Smooth muscle cell (in vitro differentiated cells): Measurements from ENCODE around the gene IMMT. TPM values are rescaled to one million over a fixed set of nuclear protein-coding genes. Genes with fewer than 3 reads are reported as not detected.
A peak's percentile ranks its signal among the peaks of the same experiment; 100 is the strongest.

Source experiments
- DNase-seq: peaks from one replicate; lab custom pipeline; 2025; ENCODE audit not compliant: unreplicated experiment; lab: John Stamatoyannopoulos, UW
- H2AFZ ChIP-seq: fragments of 200-600 bp; sonication (generic); 2 replicates; pipeline ENCODE4 v1.6.0; 2016; ENCODE audit warnings: antibody characterized with exemption, low read depth, mild to moderate bottlenecking
- H3F3A ChIP-seq: fragments of 200-600 bp; sonication (generic); 2 replicates; pipeline ENCODE4 v1.6.0; 2017; ENCODE audit warnings: antibody characterized with exemption, low read depth
- H3K27ac ChIP-seq: fragments of 200-600 bp; sonication (generic); 2 replicates; pipeline ENCODE4 v1.5.1; 2016; ENCODE audit warnings: low read depth, mild to moderate bottlenecking
- H3K27me3 ChIP-seq: fragments of 200-600 bp; sonication (generic); 2 replicates; pipeline ENCODE4 v1.6.1; 2016; ENCODE audit warnings: low read depth, mild to moderate bottlenecking
- H3K36me3 ChIP-seq: fragments of 200-600 bp; sonication (generic); 2 replicates; pipeline ENCODE4 v1.5.1; 2016; ENCODE audit warnings: low read depth
- H3K4me1 ChIP-seq: fragments of 200-600 bp; sonication (generic); 2 replicates; pipeline ENCODE4 v1.5.1; 2016; ENCODE audit warnings: low read depth
- H3K4me2 ChIP-seq: fragments of 200-600 bp; sonication (generic); 2 replicates; pipeline ENCODE4 v1.6.0; 2016; ENCODE audit warnings: mild to moderate bottlenecking
- H3K4me3 ChIP-seq: fragments of 200-600 bp; sonication (generic); 2 replicates; pipeline ENCODE4 v1.5.1; 2016; ENCODE audit warnings: mild to moderate bottlenecking
- H3K79me2 ChIP-seq: fragments of 200-600 bp; sonication (generic); 2 replicates; pipeline ENCODE4 v1.6.0; 2016; ENCODE audit warnings: low read depth, mild to moderate bottlenecking
- H3K9ac ChIP-seq: fragments of 200-600 bp; sonication (generic); 2 replicates; pipeline ENCODE4 v1.6.0; 2016; ENCODE audit warnings: low read depth
- H3K9me3 ChIP-seq: fragments of 200-600 bp; sonication (generic); replicated peaks from 2 replicates; pipeline ENCODE4 v1.5.1; 2016; ENCODE audit warnings: low read depth
- H4K20me1 ChIP-seq: fragments of 200-600 bp; sonication (generic); 2 replicates; pipeline ENCODE4 v1.6.0; 2016; ENCODE audit warnings: low read depth
- CTCF ChIP-seq: fragments of 200-600 bp; sonication (generic); IDR thresholded peaks from 2 replicates; pipeline ENCODE4 v1.5.1; 2017; ENCODE audit warnings: borderline replicate concordance, mild to moderate bottlenecking, antibody characterized with exemption; ENCODE audit not compliant: insufficient read depth, poor library complexity, severe bottlenecking
- WGBS: methylation state at CpG from one replicate; pipeline ENCODE4 v1.1.7; 2016; ENCODE audit warnings: low lambda C conversion rate; 5-methylcytosine and 5-hydroxymethylcytosine counted together
- polyA plus RNA-seq: library from polyadenylated mRNA; unstranded; fragments of >200 nt; fragmentation: Nextera tagmentation; extraction: Ambion mirVana; gene quantifications from 2 replicates; pipeline ENCODE4 v1.2.1, GENCODE V29; 2016
- total RNA-seq: library from RNA; depleted of rRNA; stranded (reverse); fragments of >200 nt; gene quantifications from 2 replicates; pipeline ENCODE4 v1.2.3, GENCODE V29; 2014

The IMMT gene
- total and polyA plus RNA-seq, 2 experiments from 2014 or later: 71.1 to 74.5 TPM

- Histone ChIP-seq H3K4me2 (no peak overlapping the region), H3K4me3 (no peak overlapping the region), H3K9ac (no peak overlapping the region), H3K27me3 (no peaks in the 10 kb centered on the region), H3K79me2 (peaks cover 2% of the 10 kb centered on the region), H3K27ac (no peak overlapping the region), H3K9me3 (no peaks in the 10 kb centered on the region), H3K4me1 (peaks cover 5% of the 10 kb centered on the region), H2AFZ (no peak overlapping the region), H4K20me1 (peaks cover 27% of the 10 kb centered on the region), H3K36me3 (peaks cover 46% of the 10 kb centered on the region), H3F3A (no peaks in the 10 kb centered on the region)
- 98% methylated on average over 2 of the region's 2 CpGs for WGBS
- no peak for TF ChIP-seq CTCF
- no peak for DNase-seq
Observed at GRCh38 chr2:86118130-86118529, 77.1 kb downstream of the IMMT start.

- Histone ChIP-seq H4K20me1 (peaks cover 7% of the 10 kb centered on the region), H3K9ac (peak overlapping the region; percentile 92), H3K4me1 (peaks cover 16% of the 10 kb centered on the region), H3K4me2 (peak overlapping the region; percentile 100), H3K27me3 (no peaks in the 10 kb centered on the region), H3K4me3 (peak overlapping the region; percentile 94), H3K79me2 (peaks cover 71% of the 10 kb centered on the region), H3F3A (no peaks in the 10 kb centered on the region), H3K27ac (no peak overlapping the region), H3K36me3 (peaks cover 9% of the 10 kb centered on the region), H3K9me3 (no peaks in the 10 kb centered on the region), H2AFZ (peak overlapping the region; percentile 85)
- DNase-seq: no peak
- TF ChIP-seq CTCF: no peak
- WGBS: 16% methylated on average over 5 of the region's 5 CpGs
Observed at GRCh38 chr2:86107031-86107430, 88.2 kb downstream of the IMMT start.

GRCh38 chr2:86105969-86106945 lies 89.0 kb downstream of the IMMT start, which contains the start of gene PTCD3:
Gene PTCD3 (plus strand): TSS chr2:86106235. CDS start chr2:86106248, 13 bp downstream.
- TF ChIP-seq CTCF: no peak
- peaks cover 13% of the 10 kb centered on the region for H3K36me3 ChIP-seq
- under 1% methylated on average over 44 of the region's 44 CpGs for WGBS

More at GRCh38 chr2:86105969-86106945, 89.0 kb downstream of the IMMT start, which contains the start of gene PTCD3:
- peak; percentile 65 for DNase-seq
- Histone ChIP-seq H3K27me3 (no peaks in the 10 kb centered on the region), H3K9me3 (no peaks in the 10 kb centered on the region), H3K4me1 (peaks cover 16% of the 10 kb centered on the region), H3K4me3 (peak within 1 kb of the TSS; percentile 94), H3K79me2 (peaks cover 79% of the 10 kb centered on the region), H3K9ac (peak within 1 kb of the TSS; percentile 92), H3K4me2 (peak within 1 kb of the TSS; percentile 100), H2AFZ (peak within 1 kb of the TSS; percentile 85), H3F3A (no peaks in the 10 kb centered on the region), H4K20me1 (peaks cover 7% of the 10 kb centered on the region), H3K27ac (peak within 1 kb of the TSS; percentile 78)
